ENCODE results near the gene ADM5.
A peak's percentile ranks its signal among the peaks of the same experiment; 100 is the strongest.

ADM5 gene

DNA sequence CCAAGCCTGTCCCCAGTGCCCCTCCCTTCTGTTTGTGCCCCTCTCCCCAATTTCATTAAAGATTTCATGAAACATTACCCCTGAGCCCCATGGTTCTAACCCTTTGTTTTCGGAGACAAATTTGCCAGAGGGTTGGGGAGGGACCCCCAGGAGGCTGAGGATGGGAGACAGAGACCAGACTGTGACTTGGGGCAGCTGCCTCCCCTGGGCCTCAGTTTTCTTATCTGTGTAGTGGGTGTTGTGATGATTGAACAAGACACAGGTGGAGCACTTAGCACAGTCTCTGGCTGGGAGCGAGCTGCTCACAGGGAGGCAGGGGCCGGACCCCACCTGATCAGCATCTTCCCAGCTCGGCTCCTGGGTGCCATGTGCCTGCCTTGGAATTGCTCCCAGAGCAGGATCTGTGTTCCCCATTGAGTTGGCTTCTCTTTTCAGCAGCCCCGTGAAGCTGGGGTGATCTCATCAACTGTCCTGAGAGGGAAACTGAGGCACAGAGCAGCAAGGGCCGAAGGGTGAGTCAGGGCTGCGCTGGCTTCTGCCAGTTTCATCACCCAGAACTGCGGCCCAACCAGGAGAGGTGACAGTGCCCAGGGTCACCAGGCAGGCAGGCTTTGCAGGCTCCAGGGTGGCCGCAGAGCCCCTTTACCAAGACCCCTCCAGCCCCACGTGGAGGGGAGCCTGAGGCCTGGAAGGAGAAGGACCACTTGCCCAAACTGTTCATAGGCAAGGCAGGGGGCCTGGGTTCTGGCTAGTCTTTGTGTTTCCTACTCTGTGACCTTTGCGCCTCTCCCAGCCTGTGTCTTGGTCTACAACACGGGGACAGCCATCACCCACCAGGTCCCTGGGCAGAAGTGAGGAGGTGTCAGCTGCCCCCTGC, 30.6 kb upstream of the ADM5 start:
- DNase-seq, result no peak

DNA sequence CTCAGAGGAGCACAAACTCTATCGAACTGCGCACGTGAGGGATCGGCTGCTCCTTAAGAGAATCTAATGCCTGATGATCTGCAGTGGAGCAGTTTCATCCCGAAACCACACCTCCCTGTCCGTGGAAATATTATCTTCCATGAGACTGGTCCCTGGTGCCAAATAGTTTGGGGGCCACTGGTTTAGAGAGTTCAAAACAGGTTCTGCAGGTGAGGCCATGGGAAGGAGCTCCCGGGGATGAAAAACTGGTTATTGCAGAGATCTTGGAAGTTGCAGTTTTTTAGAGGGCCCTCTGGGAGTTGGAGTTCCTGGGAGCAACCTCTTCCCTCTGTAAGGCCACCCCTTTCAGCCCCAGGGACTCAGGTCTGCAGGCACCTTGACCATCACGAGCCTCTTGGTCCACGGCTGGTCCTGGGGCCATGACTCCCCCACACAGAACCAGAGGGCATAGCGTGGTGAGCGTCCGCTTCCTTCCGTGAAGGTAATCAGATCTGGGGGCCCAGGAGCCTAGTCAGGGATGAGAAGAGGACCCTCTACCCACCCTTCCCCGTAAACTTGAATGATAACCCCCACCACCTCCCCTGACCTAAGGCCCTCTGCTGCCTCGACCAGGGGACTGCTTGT, 28.9 kb upstream of the ADM5 start:
- no peak for DNase-seq

DNA sequence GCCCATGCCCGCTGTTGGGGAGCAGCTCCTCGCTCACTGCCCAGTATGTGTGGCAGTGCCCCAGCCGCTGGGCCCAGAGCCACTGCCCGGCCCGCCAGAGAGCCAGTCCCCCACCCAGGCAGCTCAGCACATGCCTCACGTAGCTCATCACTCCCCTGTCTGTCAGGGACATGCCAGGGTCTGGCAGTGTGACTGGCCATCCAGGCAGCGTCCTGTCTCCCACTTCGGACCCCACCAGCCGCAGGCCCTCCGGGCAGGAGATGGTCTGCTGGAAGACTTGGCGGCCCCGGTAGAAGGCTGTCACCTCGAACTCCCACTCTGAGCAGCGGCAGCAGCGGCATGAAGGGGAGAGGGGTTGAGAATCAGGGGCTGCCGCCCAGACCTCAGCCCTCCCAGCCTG, 27.4 kb upstream of the ADM5 start:
- DNase-seq, result no peak

DNA sequence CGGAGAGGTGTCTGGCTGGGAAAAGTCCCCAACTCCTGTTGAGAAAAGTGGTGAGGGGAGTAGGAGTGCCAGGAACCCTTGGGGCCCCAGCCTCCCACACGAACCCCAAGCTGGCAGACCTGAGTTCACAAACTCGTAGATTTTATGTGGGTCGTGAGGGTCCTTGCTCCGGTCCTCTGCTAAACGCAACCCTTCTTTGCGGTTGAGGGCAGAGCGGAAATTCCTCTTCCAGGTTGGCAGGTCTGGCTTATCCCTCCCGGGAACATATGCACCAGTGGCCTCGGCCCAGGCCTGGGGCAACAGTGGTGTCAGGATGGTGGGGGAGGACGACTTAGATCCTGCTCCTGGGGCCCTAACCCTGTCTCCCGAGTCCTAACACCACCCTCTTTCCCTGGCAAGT, 26.2 kb upstream of the ADM5 start:
- DNase-seq, result no peak

DNA sequence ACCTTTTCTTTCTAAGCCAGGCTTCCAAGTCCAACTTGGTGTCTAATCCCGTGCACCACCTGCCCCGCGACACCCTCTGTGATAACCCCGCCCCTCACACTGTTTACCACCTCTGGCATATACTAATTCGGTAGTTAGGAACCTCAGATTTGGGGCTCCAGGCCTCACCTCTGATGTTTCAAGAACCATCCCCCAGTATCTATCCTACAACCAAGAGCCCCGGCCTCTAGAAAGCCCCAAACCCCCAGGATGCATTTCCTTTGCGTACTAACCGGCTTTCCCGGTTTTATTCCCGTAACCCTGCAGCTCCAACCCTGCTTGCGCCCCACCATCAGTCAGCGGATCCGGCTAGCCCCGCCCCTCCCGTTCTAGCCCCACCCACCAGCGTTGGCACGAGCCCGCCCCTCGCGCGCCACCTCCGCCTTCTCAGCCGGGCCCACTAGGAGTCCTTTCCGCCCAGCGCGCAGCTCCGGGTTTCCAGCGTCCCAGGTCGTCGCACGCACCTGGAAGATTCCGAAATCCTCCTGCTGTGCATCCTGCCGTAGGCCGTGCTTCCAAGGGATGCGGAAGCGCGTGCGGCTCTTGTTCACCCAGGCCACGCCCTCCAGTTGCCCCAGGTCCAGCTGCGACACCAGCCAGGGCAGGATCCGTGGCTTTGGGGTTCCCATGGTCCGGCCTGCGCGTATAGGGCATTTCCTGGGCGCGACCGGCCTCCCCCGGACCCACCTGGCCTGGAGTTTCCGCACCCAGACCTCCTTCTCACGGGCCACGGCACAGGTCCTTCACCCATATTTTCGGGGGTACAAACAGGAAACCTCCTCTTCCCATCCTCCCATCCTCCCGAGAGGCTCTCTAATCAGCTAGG, 25.0 kb upstream of the ADM5 start:
- DNase-seq, result peak; percentile 26

DNA sequence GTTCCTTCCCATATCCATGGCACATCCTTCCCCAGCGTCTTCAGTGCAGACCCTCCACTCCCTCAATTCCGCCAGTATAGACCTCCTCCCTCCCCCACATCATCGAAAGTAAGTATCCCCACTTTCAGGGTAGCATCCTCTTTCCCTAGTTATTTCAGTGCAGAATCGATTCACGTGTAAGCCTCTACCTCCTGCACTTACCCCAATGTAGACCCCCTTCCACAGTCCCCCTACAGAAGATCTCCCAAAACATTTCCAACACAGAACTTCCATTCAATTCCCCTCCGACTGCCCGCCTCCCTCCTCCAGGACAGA, 24.4 kb upstream of the ADM5 start:
- no peak for DNase-seq

DNA sequence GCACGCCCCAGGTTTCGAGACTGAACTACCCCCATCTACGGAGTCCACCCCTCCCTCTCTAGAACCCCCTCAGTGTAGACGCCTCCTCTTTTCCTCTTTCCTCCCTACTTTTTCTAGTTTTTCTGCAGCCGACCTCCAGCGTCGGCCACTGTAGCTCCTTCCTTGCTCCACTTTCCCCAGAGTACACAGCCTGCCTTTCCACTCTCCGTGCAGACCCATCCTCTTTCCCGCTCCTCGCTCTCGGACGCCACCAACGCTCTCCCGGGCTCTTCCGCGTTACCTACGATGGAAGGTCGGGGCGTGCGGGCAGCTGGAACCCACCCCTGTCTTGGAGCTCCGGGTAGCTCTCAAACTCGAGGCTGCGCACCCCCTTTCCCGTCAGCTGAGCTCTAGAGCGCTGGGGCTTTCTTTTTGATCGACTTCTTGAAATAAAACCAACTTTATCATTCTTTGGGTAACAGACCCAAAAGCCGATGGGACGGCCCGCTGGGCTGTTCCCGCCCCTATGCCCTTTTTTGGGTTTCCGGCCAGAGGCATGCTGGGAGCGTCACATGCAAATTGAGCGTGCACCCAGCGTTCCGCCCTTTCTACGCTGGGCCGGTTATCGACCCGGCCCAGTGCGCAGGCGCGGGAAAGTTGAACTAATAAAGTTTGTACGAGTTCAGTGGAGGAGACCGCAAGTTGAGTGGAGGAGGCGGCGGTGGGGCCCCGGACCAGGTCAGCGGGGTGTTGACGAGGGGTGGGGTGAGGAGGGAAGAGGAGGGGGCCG, 23.9 kb upstream of the ADM5 start, which contains the start of the genes BCL2L12 and IRF3:
Gene BCL2L12, plus strand, starts transcription at position 583 of the 769 bp plus-strand sequence. CDS start 760 bp downstream, outside the sequence.
Gene IRF3, minus strand, starts transcription at position 507 of the 769 bp plus-strand sequence. CDS start 1,019 bp downstream, outside the sequence.
- no peak for DNase-seq

DNA sequence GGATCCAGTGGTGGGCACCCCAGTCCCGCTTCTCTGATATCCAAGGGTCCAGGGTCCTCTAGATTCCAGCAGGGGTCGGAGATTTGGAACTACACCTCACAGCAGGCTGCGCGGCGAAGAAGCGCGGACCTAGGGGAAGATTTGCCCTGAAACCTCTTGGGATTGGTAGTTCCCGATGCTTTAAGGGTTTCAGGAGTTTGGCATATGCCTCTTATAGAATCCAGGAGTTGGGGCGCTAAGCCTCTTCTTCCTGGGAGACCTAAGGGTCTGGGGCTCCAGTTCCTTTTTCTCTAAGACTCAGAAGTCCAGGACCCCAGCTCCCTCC, 23.3 kb upstream of the ADM5 start:
- no peak for DNase-seq

DNA sequence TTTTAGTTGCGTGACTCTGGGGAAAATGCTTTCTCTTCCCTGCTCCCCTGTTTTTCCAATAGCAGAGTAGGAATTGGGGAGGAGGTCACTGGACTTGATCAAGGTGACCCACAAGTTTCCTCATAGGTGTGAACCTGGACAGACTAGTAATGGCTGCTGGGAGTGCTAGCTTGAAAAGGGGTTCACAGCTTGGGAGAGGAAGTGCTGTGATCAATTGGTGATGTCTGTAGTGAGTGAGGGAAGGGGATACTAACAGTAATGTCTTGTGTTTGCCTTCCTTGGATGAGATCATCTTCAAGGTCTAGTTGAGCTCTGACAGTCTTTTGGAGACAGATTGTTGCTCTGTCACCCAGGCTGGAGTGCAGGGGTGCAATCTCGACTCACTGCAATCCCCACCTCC, 21.9 kb upstream of the ADM5 start:
- no peak for DNase-seq

DNA sequence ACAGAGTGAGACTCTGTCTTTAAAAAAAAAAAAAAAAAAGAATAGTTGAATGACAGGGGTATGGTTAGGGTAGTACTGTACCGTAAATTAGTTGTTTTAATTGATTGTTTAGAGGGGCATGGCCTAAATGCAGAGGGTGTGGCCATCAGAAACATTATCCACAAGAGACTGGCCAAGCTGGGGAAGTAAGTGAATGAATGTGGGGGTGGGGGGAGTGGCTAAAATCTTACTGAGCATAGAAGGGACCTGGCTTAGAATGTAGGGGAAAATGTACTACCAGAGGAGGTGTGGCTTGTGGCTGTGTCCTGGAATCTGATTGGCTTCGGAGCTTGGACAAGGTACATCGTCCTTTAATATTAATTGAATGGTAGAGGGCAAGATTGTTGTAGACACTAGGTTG, 19.9 kb upstream of the ADM5 start:
- no peak for DNase-seq

DNA sequence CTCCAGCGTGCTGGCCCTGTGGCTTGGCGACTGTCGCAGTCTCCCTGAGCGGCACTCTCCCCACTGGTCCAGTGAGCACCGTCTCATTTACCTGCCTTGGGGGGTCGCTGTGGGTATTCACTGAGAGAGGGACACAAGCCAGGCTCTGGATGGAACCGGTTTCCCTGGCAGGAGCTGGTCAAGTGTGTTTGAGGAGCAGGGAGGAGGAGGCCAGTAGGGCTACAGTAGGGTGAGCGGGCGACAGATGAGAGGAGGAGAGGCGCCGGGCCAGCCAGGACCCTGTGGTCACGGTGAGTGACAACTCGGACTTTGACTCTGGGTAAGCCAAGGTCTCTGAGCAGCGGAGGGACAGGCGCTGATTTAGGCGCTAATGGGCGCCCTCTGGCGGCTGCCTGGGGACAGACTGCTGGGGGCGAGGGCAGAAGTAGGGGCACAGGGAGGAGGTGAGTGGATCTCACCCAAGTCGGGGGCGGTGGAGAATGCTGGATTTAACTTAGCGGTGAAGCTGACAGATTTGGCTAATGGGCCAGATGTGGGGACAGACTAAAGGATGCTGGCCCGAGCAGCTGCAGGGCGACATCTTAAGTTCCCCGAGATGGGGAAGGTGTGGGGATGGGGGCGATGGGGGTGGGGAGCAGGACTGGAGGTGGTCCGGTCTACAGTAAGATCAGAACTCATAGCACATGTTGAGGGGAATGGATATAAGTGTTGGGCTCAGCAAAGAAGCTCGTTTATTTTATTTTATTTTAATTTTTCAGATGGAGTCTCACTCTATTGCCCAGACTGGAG, 17.1 kb upstream of the ADM5 start:
- DNase-seq, result no peak

DNA sequence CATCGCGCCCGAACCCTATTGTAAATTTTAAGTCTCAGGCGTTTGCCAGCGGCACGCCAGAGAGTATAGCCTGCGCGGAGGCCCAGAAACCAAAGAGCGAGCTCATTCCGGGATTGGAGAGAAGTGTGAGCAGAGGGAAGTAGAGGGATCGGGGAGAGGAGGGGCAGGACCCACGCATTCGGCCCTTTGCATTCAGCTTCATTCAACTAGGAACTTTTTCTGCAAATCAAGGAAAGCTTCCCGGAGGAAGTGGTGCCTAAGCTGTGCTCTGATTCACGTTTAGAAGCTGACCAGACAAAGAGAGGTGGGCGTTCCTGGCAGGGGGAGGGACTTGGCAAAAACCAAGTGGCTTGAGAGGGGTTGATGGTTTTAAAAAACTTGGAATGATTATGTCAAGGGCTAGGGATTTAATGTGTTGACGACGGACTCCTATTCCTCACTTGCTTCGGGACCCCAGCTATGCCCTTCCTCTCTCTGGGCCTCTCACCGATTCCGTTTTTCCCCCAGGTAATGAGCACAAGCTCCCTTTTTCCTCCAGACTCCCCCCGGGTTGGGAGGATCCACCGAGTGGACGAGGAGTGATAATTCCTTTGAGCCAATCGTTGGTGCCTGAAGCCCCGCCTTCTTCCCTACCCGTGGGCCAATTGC, 13.1 kb upstream of the ADM5 start:
- no peak for DNase-seq

DNA sequence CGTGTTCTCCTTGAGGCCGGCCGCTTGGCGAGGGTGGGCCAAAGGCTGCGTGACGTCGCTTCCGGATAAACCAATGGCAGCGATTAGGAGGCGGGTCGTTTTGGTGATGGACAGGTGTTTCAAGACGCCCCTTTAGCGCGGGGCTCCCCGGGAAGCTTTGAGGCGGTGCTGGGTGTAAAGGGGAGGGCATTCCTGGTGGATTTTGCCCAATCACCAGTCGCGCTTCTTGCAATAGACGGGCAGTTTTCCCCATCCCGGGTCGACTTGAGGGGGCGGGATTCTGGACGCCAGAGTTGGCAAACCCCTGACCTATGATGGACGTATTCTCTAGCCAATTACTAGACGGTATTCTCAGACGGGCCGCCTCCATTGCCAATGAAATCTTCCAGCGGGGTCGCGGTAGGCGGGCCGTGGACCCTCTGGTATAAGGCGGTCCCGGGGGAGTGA, 12.6 kb upstream of the ADM5 start:
- peak; percentile 100 for DNase-seq

DNA sequence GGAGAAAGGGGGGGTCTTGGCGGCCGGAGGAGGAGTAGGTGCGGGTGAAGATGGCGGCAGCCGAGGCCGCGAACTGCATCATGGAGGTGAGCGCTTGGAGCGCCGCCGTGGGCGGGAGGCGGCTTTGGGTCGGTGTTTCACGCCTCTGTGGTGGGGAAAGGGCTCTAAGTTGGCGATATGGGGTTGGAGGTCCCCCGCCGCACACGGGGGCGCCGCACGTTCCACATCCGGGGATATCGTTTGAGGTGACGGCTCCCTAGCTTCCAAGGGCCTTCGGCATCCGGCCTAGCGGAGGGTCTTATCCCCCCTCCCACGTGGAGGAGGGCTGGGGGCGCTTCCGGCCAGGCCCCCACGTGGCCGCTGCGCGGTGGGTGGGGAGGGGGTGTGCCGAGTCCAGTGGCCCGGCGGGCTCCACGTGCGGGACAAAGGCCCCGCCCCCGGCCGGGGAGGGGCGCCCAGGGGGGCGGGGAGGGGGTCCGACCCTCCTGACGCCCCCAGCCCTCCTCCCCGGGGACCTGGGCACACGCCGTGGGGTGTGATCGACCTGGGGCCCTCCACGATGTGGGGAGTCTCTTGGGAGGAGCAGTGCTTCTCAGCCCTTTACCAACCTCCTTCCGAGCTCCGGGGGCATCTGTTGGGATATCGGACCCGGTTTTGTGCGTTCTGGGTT, 12.0 kb upstream of the ADM5 start, which contains the start of gene PRMT1:
Gene PRMT1, plus strand, starts transcription at position 41 of the 670 bp plus-strand sequence. Its CDS starts 10 bp downstream, at position 51.
- DNase-seq, result no peak

DNA sequence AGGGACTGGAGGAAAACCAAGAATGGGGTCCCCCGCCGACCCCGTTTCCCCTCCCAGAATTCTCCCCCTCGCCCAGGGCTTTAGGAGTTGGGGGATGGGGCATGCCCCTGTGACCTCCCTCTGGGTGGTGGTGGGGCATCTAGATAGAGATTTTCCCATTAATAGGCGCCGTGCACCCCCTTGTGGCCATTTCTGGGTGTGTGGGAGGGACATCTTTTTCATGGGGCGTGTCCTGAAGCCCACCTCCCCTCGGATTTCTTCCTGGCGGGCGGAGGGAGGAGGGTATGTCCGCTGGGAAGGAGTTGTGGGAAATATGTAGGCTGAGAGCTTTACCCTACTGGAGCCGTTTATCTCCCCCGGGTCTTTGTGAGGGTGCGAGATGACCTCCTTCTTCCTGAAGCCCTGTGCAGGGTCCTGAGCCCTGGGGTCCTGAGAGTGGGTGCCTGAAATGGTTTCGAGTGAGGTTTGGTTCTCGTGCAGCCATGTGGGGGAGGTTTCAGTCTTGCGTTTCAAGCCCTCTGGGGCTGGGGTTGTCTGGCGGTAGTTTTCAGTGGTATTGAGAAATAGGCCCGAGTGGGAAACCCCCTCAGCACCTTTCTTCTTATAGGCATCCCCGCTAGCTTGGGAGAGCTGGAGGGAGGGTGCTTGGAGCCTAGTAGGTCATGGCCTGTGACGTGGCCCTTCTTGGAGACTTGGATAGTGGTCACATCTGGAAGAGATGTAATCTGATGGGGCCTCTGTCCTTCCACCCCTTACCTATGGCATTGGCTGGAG, 11.3 kb upstream of the ADM5 start:
- DNase-seq, result no peak

DNA sequence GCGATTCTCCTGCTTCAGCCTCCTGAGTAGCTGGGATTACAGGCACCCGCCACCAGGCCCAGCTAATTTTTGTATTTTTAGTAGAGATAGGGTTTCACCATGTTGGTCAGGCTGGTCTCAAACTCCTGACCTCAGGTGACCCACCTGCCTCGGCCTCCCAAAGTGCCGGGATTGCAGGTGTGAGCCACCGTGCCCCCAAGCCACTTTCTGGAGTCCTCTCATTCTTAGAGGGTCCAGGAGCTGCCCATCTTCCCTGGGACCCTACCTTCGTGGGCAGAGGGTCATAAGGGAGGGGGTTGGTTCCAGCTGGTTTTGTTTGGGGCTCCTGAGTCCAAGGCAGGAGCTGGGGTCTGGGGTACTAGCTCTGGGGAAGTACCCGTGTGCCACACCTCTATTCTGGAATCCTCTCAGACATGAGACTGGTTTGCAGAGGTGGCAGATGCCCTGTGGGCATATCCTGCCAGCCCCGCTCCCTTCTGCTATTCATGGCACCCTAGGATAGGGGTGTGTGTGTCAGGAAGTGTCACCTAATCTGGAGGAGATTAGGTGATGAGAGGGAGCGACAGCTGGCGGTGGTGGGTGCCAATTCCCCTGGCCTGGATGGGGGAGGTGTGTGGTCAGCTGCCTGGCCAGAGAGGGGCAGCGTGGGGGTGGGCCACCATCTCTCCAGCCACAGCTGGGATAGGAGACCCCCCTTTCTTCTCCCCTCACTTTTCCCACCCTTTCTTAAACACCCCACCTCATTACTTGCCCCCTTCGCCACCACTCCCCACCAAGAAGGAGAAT, 10.2 kb upstream of the ADM5 start:
- DNase-seq, result no peak

DNA sequence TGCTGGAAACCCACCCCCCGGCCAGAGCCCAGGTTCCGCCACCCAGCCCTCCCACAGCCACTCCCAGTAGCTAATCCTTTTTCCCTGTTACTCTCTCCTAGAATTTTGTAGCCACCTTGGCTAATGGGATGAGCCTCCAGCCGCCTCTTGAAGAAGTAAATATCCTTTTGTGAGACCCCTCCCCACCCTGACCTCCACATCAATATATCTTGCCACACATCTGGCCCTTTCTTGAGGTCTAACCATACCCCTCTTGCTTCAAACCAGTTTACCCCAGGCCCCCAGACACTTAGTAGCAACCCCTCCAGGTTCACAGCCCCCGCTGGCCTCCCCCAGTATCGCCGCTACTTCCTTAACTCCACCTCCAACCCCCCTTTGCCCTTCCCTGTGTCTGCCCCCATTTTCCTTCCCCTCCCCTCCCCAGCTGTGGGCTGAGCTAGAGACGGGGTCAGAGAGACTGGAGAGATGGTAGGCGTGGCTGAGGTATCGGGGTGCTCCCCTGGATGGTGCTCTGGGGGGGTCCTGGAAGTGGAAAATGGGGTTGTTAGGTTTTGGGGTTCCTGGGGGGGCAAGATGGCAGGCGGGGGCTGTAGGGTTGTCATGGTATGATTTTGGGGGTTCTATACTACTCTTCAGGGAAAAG, 9.5 kb upstream of the ADM5 start:
- DNase-seq, result no peak
